ENCODE data around the gene IL1R1.

Gene IL1R1

GRCh38 chr2:102171946-102172345 is 29.4 kb downstream of the IL1R1 start:
- no peak for TF ChIP-seq CTCF (IDR thresholded peaks at IDR 0.05; ENCODE audit: insufficient read depth, low read depth, low read length, missing control alignments)
- no peak overlapping the region for H3K4me3 ChIP-seq (ENCODE audit: low read length)
- no peak for DNase-seq (ENCODE audit: low read depth)

- DNase-seq (ENCODE audit: low read depth) = no peak
- H3K4me3 ChIP-seq (ENCODE audit: low read length) = no peak overlapping the region
- no peak for TF ChIP-seq CTCF (IDR thresholded peaks at IDR 0.05; ENCODE audit: insufficient read depth, low read depth, low read length, missing control alignments)
Observed at GRCh38 chr2:102172745-102173144, 30.2 kb downstream of the IL1R1 start.

- H3K4me3 ChIP-seq (ENCODE audit: low read length) = no peak overlapping the region
- no peak for TF ChIP-seq CTCF (IDR thresholded peaks at IDR 0.05; ENCODE audit: insufficient read depth, low read depth, low read length, missing control alignments)
- DNase-seq (ENCODE audit: low read depth) = no peak
Observed at GRCh38 chr2:102176172-102176571, 33.6 kb downstream of the IL1R1 start.

- DNase-seq (ENCODE audit: low read depth) = no peak
- TF ChIP-seq CTCF (IDR thresholded peaks at IDR 0.05; ENCODE audit: insufficient read depth, low read depth, low read length, missing control alignments) = no peak
- no peak overlapping the region for H3K4me3 ChIP-seq (ENCODE audit: low read length)
Observed at GRCh38 chr2:102177814-102178478, 35.4 kb downstream of the IL1R1 start.

- no peak for DNase-seq (ENCODE audit: low read depth)
- TF ChIP-seq CTCF (IDR thresholded peaks at IDR 0.05; ENCODE audit: insufficient read depth, low read depth, low read length, missing control alignments) = no peak
- H3K4me3 ChIP-seq (ENCODE audit: low read length) = no peak overlapping the region
Observed at GRCh38 chr2:102179061-102179460, 36.5 kb downstream of the IL1R1 start.

- no peak for DNase-seq (ENCODE audit: low read depth)
- no peak overlapping the region for H3K4me3 ChIP-seq (ENCODE audit: low read length)
- no peak for TF ChIP-seq CTCF (IDR thresholded peaks at IDR 0.05; ENCODE audit: insufficient read depth, low read depth, low read length, missing control alignments)
Observed at GRCh38 chr2:102179788-102180686, 37.5 kb downstream of the IL1R1 start.

All from epithelial cell of esophagus (primary cell).